ENCODE data around the gene RTL3.
"Not testable (repeated sequence)": the region's sequence is repeated elsewhere in the genome, so short reads cannot be mapped to it uniquely, and the experiment has no call there.

RTL3 gene
- total RNA-seq: 0 reads per million in 2 experiments

- DNase-seq (ENCODE audit: low read depth): no peak
Observed at GRCh38 chrX:78658845-78659744, at the start of gene RTL3. Gene RTL3 (minus strand): TSS chrX:78659328. CDS start chrX:78658420, 908 bp downstream.

GRCh38 chrX:78708816-78709215 lies 49.7 kb upstream of the RTL3 start:
- DNase-seq (ENCODE audit: low read depth): no peak

- no peak for DNase-seq (ENCODE audit: low read depth)
Observed at GRCh38 chrX:78708262-78708661, 49.1 kb upstream of the RTL3 start.

- DNase-seq (ENCODE audit: low read depth): no peak
Observed at GRCh38 chrX:78706071-78706470, 46.9 kb upstream of the RTL3 start.

- DNase-seq (ENCODE audit: low read depth): no peak
Observed at GRCh38 chrX:78693536-78693935, 34.4 kb upstream of the RTL3 start.

GRCh38 chrX:78693012-78693411 lies 33.9 kb upstream of the RTL3 start:
- no peak for DNase-seq (ENCODE audit: low read depth)

GRCh38 chrX:78687586-78687985 lies 28.5 kb upstream of the RTL3 start:
- DNase-seq (ENCODE audit: low read depth): no peak

- DNase-seq (ENCODE audit: low read depth): no peak
Observed at GRCh38 chrX:78673246-78673645, 14.1 kb upstream of the RTL3 start.

GRCh38 chrX:78665342-78665741 lies 6.2 kb upstream of the RTL3 start:
- DNase-seq (ENCODE audit: low read depth): no peak

GRCh38 chrX:78661836-78662235 lies 2.7 kb upstream of the RTL3 start:
- DNase-seq (ENCODE audit: low read depth): no peak

- DNase-seq (ENCODE audit: low read depth): no peak
Observed at GRCh38 chrX:78659955-78660354, 827 bp upstream of the RTL3 start.

GRCh38 chrX:78658414-78658813 lies 714 bp downstream of the RTL3 start:
- DNase-seq (ENCODE audit: low read depth): no peak

- no peak for DNase-seq (ENCODE audit: low read depth)
Observed at GRCh38 chrX:78655642-78656041, 3.5 kb downstream of the RTL3 start.

GRCh38 chrX:78653118-78653822 lies 5.9 kb downstream of the RTL3 start:
- DNase-seq (ENCODE audit: low read depth): no peak

- no peak for DNase-seq (ENCODE audit: low read depth)
Observed at GRCh38 chrX:78650906-78651437, 8.2 kb downstream of the RTL3 start.

GRCh38 chrX:78643874-78644273 lies 15.3 kb downstream of the RTL3 start:
- DNase-seq (ENCODE audit: low read depth): no peak

GRCh38 chrX:78643096-78643495 lies 16.0 kb downstream of the RTL3 start:
- no peak for DNase-seq (ENCODE audit: low read depth)

GRCh38 chrX:78636096-78636495 lies 23.0 kb downstream of the RTL3 start:
- DNase-seq (ENCODE audit: low read depth): not testable (repeated sequence)

GRCh38 chrX:78624962-78625909 lies 33.9 kb downstream of the RTL3 start:
- DNase-seq (ENCODE audit: low read depth): no peak

- no peak for DNase-seq (ENCODE audit: low read depth)
Observed at GRCh38 chrX:78624426-78624825, 34.7 kb downstream of the RTL3 start.

- no peak for DNase-seq (ENCODE audit: low read depth)
Observed at GRCh38 chrX:78622831-78623230, 36.3 kb downstream of the RTL3 start.

GRCh38 chrX:78619834-78620233 lies 39.3 kb downstream of the RTL3 start:
- DNase-seq (ENCODE audit: low read depth): no peak
